Activated T-cell treated with anti-CD3 and anti-CD28 coated beads for 24 hours (primary cell): ENCODE results near the gene FBXO8.
"Not testable (repeated sequence)": the region's sequence is repeated elsewhere in the genome, so short reads cannot be mapped to it uniquely, and the experiment has no call there.

Source experiments
- DNase-seq: peaks from one replicate; pipeline ENCODE4 v3.0.0-alpha.2; 2020; ENCODE audit warnings: low read depth

Gene FBXO8

GRCh38 chr4:174282836-174283506 is 496 bp downstream of the FBXO8 start:
- DNase-seq = peak; percentile 70

- DNase-seq = no peak
These were observed 1.6 kb downstream of the FBXO8 start for GRCh38 chr4:174281901-174282300.

GRCh38 chr4:174281182-174281737 is 2.2 kb downstream of the FBXO8 start:
- DNase-seq = no peak

GRCh38 chr4:174279433-174280155 is 3.9 kb downstream of the FBXO8 start:
- DNase-seq = no peak

- DNase-seq = no peak
These were observed 5.0 kb downstream of the FBXO8 start for GRCh38 chr4:174278467-174278866.

- no peak for DNase-seq
These were observed 6.0 kb downstream of the FBXO8 start for GRCh38 chr4:174277433-174277832.

GRCh38 chr4:174275101-174275500 is 8.4 kb downstream of the FBXO8 start:
- no peak for DNase-seq

- DNase-seq = no peak
These were observed 9.0 kb downstream of the FBXO8 start for GRCh38 chr4:174274436-174274835.

- no peak for DNase-seq
These were observed 9.5 kb downstream of the FBXO8 start for GRCh38 chr4:174273930-174274329.

GRCh38 chr4:174266416-174266815 is 17.1 kb downstream of the FBXO8 start:
- DNase-seq = no peak

- DNase-seq = no peak
These were observed 17.6 kb downstream of the FBXO8 start for GRCh38 chr4:174265916-174266315.

- DNase-seq = no peak
These were observed 20.1 kb downstream of the FBXO8 start for GRCh38 chr4:174263445-174263736.

GRCh38 chr4:174262624-174263444 is 20.6 kb downstream of the FBXO8 start:
- no peak for DNase-seq

- DNase-seq = not testable (repeated sequence)
These were observed 22.0 kb downstream of the FBXO8 start for GRCh38 chr4:174261432-174261831.

- no peak for DNase-seq
These were observed 23.4 kb downstream of the FBXO8 start for GRCh38 chr4:174260099-174260498.

- DNase-seq = no peak
These were observed 23.9 kb downstream of the FBXO8 start for GRCh38 chr4:174259580-174259979.

GRCh38 chr4:174256277-174256713 is 27.2 kb downstream of the FBXO8 start:
- no peak for DNase-seq

- no peak for DNase-seq
These were observed 27.7 kb downstream of the FBXO8 start for GRCh38 chr4:174255786-174256185.

GRCh38 chr4:174255374-174255773 is 28.1 kb downstream of the FBXO8 start:
- no peak for DNase-seq

GRCh38 chr4:174254613-174255012 is 28.9 kb downstream of the FBXO8 start:
- no peak for DNase-seq

- DNase-seq = no peak
These were observed 31.1 kb downstream of the FBXO8 start for GRCh38 chr4:174252412-174252811.

GRCh38 chr4:174248407-174248806 is 35.1 kb downstream of the FBXO8 start:
- DNase-seq = no peak

- no peak for DNase-seq
These were observed 37.8 kb downstream of the FBXO8 start for GRCh38 chr4:174245714-174246113.
